ENCODE data around the gene AGPAT3. TPM values are rescaled to one million over a fixed set of nuclear protein-coding genes. Genes with fewer than 3 reads are reported as not detected.

The AGPAT3 gene
- total and polyA plus RNA-seq, 2 donors (not counting 3 experiments of a cell fraction or from before 2014, with no cell fraction given): 39.9 to 76.7 TPM

- dilution Hi-C loops (cut with MboI; ENCODE audit: extremely low pct_ligation_motif_present, low sequenced_read_pairs) (no loop called here), intact Hi-C loops (cut with micrococcal nuclease) (loop anchor here (5.0 kb wide), 1 partner anchor 47 kb away; no protein-coding TSS in a partner anchor)
- H3K9me3 ChIP-seq (replicated peaks; ENCODE audit: control insufficient read depth, insufficient read depth, low read length): no peaks in the 10 kb centered on the region
- H3K27me3 ChIP-seq (ENCODE audit: control insufficient read depth in 2 of 2, insufficient read depth in 2 of 2, low read length in 2 of 2): no peaks in the 10 kb centered on the region
- ChIA-PET CTCF (no interaction called here), POLR2A (no interaction called here)
- peaks cover 24% of the 10 kb centered on the region for H3K4me1 ChIP-seq (ENCODE audit: control insufficient read depth, extremely low read depth, insufficient read depth, low read length)
- no TSS peak for BruUV-seq (replicated peaks)
- no peak for TF ChIP-seq MYC (IDR thresholded peaks at IDR 0.05; ENCODE audit: low read depth, low read length)
- no peak for TF ChIP-seq FOS (IDR thresholded peaks at IDR 0.05; ENCODE audit: borderline replicate concordance, insufficient read depth, low read length)
- no peak for TF ChIP-seq EZH2 (IDR thresholded peaks at IDR 0.05; ENCODE audit: borderline replicate concordance, low read depth, low read length, severe bottlenecking)
- H3K4me3 ChIP-seq (replicated peaks in 1 of 3; ENCODE audit: insufficient read depth in 1 of 3, low read depth in 1 of 3, low read length in 3 of 3): no peak overlapping the region
- H3K27ac ChIP-seq (ENCODE audit: insufficient read depth, low read depth, low read length): no peak overlapping the region
- H3K36me3 ChIP-seq (ENCODE audit: control insufficient read depth in 2 of 2, extremely low read depth in 1 of 2, insufficient read depth in 2 of 2, low read length in 2 of 2): peaks cover 0 to 2% of the 10 kb centered on the region in 2 experiments
- no peaks in the 10 kb centered on the region for H4K20me1 ChIP-seq (replicated peaks; ENCODE audit: control insufficient read depth, extremely low read depth, insufficient read depth, low read length)
- no peak for DNase-seq (ENCODE audit: low read depth, low spot score)
- no peak overlapping the region for H3K4me2 ChIP-seq (ENCODE audit: insufficient read depth, low read length)
- no peaks in the 10 kb centered on the region for H3K9me1 ChIP-seq (replicated peaks; ENCODE audit: control insufficient read depth, extremely low read depth, insufficient read depth, low read length)
- H3K9ac ChIP-seq (replicated peaks; ENCODE audit: extremely low read depth, insufficient read depth, low read length): no peak overlapping the region
- no peak for FAIRE-seq
- peaks cover 49% of the 10 kb centered on the region for H3K79me2 ChIP-seq (ENCODE audit: control insufficient read depth, insufficient read depth, low read length)
- no peak overlapping the region for H2AFZ ChIP-seq (ENCODE audit: low read depth, low read length)
These were observed 25.0 kb downstream of the AGPAT3 start for GRCh38 chr21:43890042-43890441.

- Histone ChIP-seq H3K9me1 (replicated peaks; ENCODE audit: control insufficient read depth, extremely low read depth, insufficient read depth, low read length) (no peaks in the 10 kb centered on the region), H3K4me3 (replicated peaks in 1 of 3; ENCODE audit: insufficient read depth in 1 of 3, low read depth in 1 of 3, low read length in 3 of 3) (no peak overlapping the region), H3K4me2 (ENCODE audit: insufficient read depth, low read length) (no peak overlapping the region), H3K27me3 (ENCODE audit: control insufficient read depth in 2 of 2, insufficient read depth in 2 of 2, low read length in 2 of 2) (no peaks in the 10 kb centered on the region), H2AFZ (ENCODE audit: low read depth, low read length) (no peak overlapping the region), H4K20me1 (replicated peaks; ENCODE audit: control insufficient read depth, extremely low read depth, insufficient read depth, low read length) (no peaks in the 10 kb centered on the region), H3K36me3 (ENCODE audit: control insufficient read depth in 2 of 2, extremely low read depth in 1 of 2, insufficient read depth in 2 of 2, low read length in 2 of 2) (peaks cover 0 to 2% of the 10 kb centered on the region in 2 experiments), H3K4me1 (ENCODE audit: control insufficient read depth, extremely low read depth, insufficient read depth, low read length) (peaks cover 24% of the 10 kb centered on the region), H3K9ac (replicated peaks; ENCODE audit: extremely low read depth, insufficient read depth, low read length) (no peak overlapping the region), H3K27ac (ENCODE audit: insufficient read depth, low read depth, low read length) (no peak overlapping the region), H3K79me2 (ENCODE audit: control insufficient read depth, insufficient read depth, low read length) (peaks cover 43% of the 10 kb centered on the region), H3K9me3 (replicated peaks; ENCODE audit: control insufficient read depth, insufficient read depth, low read length) (no peaks in the 10 kb centered on the region)
- DNase-seq (ENCODE audit: low read depth, low spot score): no peak
- no TSS peak for BruUV-seq (replicated peaks)
- FAIRE-seq: no peak
- ChIA-PET POLR2A (no interaction called here), CTCF (interaction anchor here (0.7 to 1.8 kb wide), 5 partner anchors 8 to 83 kb away, joined by 3 to 7 read pairs (median 3); no protein-coding TSS in a partner anchor)
- no peak for TF ChIP-seq FOS (IDR thresholded peaks at IDR 0.05; ENCODE audit: borderline replicate concordance, insufficient read depth, low read length)
- no peak for TF ChIP-seq POLR2AphosphoS5 (IDR thresholded peaks at IDR 0.05; ENCODE audit: insufficient read depth, low read depth, low read length)
- TF ChIP-seq EZH2 (IDR thresholded peaks at IDR 0.05; ENCODE audit: borderline replicate concordance, low read depth, low read length, severe bottlenecking): no peak
- TF ChIP-seq POLR2A (IDR thresholded peaks at IDR 0.05; ENCODE audit: low read depth, low read length): no peak
- no peak for TF ChIP-seq MAX (IDR thresholded peaks at IDR 0.05; ENCODE audit: insufficient read depth, insufficient read length)
- no peak for TF ChIP-seq CTCF (IDR thresholded peaks at IDR 0.05; ENCODE audit: extremely low read depth in 1 of 2, insufficient read depth in 1 of 2, low read depth in 1 of 2, low read length in 2 of 2)
- TF ChIP-seq GATA2 (IDR thresholded peaks at IDR 0.05; ENCODE audit: insufficient read depth, insufficient read length, low read depth, low read length): no peak
- no peak for TF ChIP-seq MYC (IDR thresholded peaks at IDR 0.05; ENCODE audit: low read depth, low read length)
- no peak for TF ChIP-seq JUN (IDR thresholded peaks at IDR 0.05; ENCODE audit: borderline replicate concordance, insufficient read depth, insufficient read length, low read depth)
- dilution Hi-C loops (cut with MboI; ENCODE audit: extremely low pct_ligation_motif_present, low sequenced_read_pairs) (no loop called here), intact Hi-C loops (cut with micrococcal nuclease) (loop anchor here (5.0 kb wide), 1 partner anchor 45 kb away; no protein-coding TSS in a partner anchor)
These were observed 27.3 kb downstream of the AGPAT3 start for GRCh38 chr21:43892334-43892733.
